Neural cell (in vitro differentiated cells): ENCODE data around the gene C15orf40. TPM values are rescaled to one million over a fixed set of nuclear protein-coding genes. Genes with fewer than 3 reads are reported as not detected.

Experiments
- H2AFZ ChIP-seq: fragments of 200-600, 300-800 bp; sonication (generic), shearing (Covaris generic); 2 replicates; pipeline ENCODE4 v1.6.0; 2014; ENCODE audit warnings: low read depth, mild to moderate bottlenecking, antibody characterized with exemption, low read length, moderate library complexity
- H3F3A ChIP-seq: fragments of 200-600 bp; shearing (Covaris generic); 2 replicates; pipeline ENCODE4 v1.6.1; 2016; ENCODE audit warnings: mild to moderate bottlenecking, moderate library complexity, mixed read lengths, antibody characterized with exemption, low read length; ENCODE audit not compliant: insufficient read depth, poor library complexity, severe bottlenecking
- H3K27ac ChIP-seq: fragments of 200-600, 300-800 bp; sonication (generic), shearing (Covaris generic); 2 replicates; pipeline ENCODE4 v1.5.1; 2014; ENCODE audit warnings: mild to moderate bottlenecking, low read length, moderate library complexity
- H3K27me3 ChIP-seq: fragments of 300-800, 200-600 bp; sonication (generic), shearing (Covaris generic); 2 replicates; pipeline ENCODE4 v1.6.0; 2014; ENCODE audit warnings: mild to moderate bottlenecking, low read depth, low read length, moderate library complexity; ENCODE audit not compliant: insufficient read depth
- H3K36me3 ChIP-seq: fragments of 300-800, 200-600 bp; sonication (generic), shearing (Covaris generic); 2 replicates; pipeline ENCODE4 v1.5.1; 2014; ENCODE audit warnings: mild to moderate bottlenecking, antibody characterized with exemption, low read length, moderate library complexity; ENCODE audit not compliant: insufficient read depth
- H3K4me2 ChIP-seq: fragments of 300-800, 200-600 bp; sonication (generic), shearing (Covaris generic); 2 replicates; pipeline ENCODE4 v1.6.0; 2014; ENCODE audit warnings: mild to moderate bottlenecking, low read length
- H3K4me3 ChIP-seq: fragments of 300-800, 200-600 bp; sonication (generic), shearing (Covaris generic); 2 replicates; pipeline ENCODE4 v1.5.1; 2014; ENCODE audit warnings: mild to moderate bottlenecking, low read length, moderate library complexity
- H3K79me2 ChIP-seq: fragments of 200-600 bp; shearing (Covaris generic); replicated peaks from 2 replicates; pipeline ENCODE4 v1.6.0; 2014; ENCODE audit warnings: mild to moderate bottlenecking, low read length, moderate library complexity; ENCODE audit not compliant: insufficient read depth
- H3K9ac ChIP-seq: fragments of 300-800, 200-600 bp; sonication (generic), shearing (Covaris generic); 2 replicates; pipeline ENCODE4 v1.6.1; 2016; ENCODE audit warnings: mild to moderate bottlenecking, low read length, mixed read lengths
- H3K9me2 ChIP-seq: fragments of 200-600 bp; shearing (Covaris generic); 2 replicates; pipeline ENCODE4 v1.6.1; 2016; ENCODE audit warnings: mild to moderate bottlenecking, low read length, mixed read lengths; ENCODE audit not compliant: insufficient read depth
- H3K9me3 ChIP-seq: fragments of 200-600, 300-800 bp; sonication (generic), shearing (Covaris generic); 2 replicates; pipeline ENCODE4 v1.6.1; 2016; ENCODE audit warnings: mild to moderate bottlenecking, mixed run types, low read length, moderate library complexity, mixed read lengths
- H4K20me1 ChIP-seq: fragments of 200-600 bp; shearing (Covaris generic); 2 replicates; pipeline ENCODE4 v1.6.1; 2016; ENCODE audit warnings: mild to moderate bottlenecking, mixed run types; ENCODE audit not compliant: insufficient read depth
- EP300 ChIP-seq: fragments of 450-650 bp; conservative IDR thresholded peaks from 2 replicates; pipeline ENCODE4 v1.6.1; 2014; ENCODE audit warnings: antibody characterized with exemption, mild to moderate bottlenecking, moderate library complexity; ENCODE audit not compliant: poor library complexity, severe bottlenecking
- EZH2 ChIP-seq: fragments of 200-600, 300-800 bp; shearing (Covaris generic), sonication (generic); IDR thresholded peaks from 2 replicates; pipeline ENCODE4 v1.6.1; 2014; ENCODE audit warnings: antibody characterized with exemption, low read length, borderline replicate concordance, mild to moderate bottlenecking; ENCODE audit not compliant: insufficient read depth, poor library complexity, severe bottlenecking
- MXI1 ChIP-seq: fragments of 450-650 bp; conservative IDR thresholded peaks from 2 replicates; pipeline ENCODE4 v1.6.1; 2014; ENCODE audit warnings: antibody characterized with exemption, mild to moderate bottlenecking; ENCODE audit not compliant: poor library complexity, severe bottlenecking
- POLR2AphosphoS5 ChIP-seq: IDR thresholded peaks from 2 replicates; pipeline ENCODE4 v1.6.1; 2012
- RAD21 ChIP-seq: fragments of 450-650 bp; conservative IDR thresholded peaks from 2 replicates; pipeline ENCODE4 v1.6.1; 2014; ENCODE audit warnings: antibody characterized with exemption, mild to moderate bottlenecking, moderate library complexity
- SMC3 ChIP-seq: fragments of 450-650 bp; conservative IDR thresholded peaks from 2 replicates; pipeline ENCODE4 v1.6.1; 2014; ENCODE audit warnings: antibody characterized with exemption, mild to moderate bottlenecking, moderate library complexity; ENCODE audit not compliant: poor library complexity
- TAF1 ChIP-seq: IDR thresholded peaks from 2 replicates; pipeline ENCODE4 v1.6.1; 2012; ENCODE audit warnings: low read depth
- polyA plus RNA-seq: library from polyadenylated mRNA; depleted of rRNA; stranded (reverse); fragments of >200 nt; gene quantifications from 2 replicates; pipeline ENCODE4 v1.2.3, GENCODE V29; 2014
- TF ChIP-seq, protein P1 (sequence below): IDR thresholded peaks from 2 replicates; pipeline ENCODE4 v1.6.1; 2012; ENCODE audit warnings: borderline replicate concordance
- TF ChIP-seq, protein P2 (sequence below): fragments of 450-650 bp; IDR thresholded peaks from 2 replicates; pipeline ENCODE4 v1.5.1; 2014; ENCODE audit warnings: antibody characterized with exemption, mild to moderate bottlenecking, moderate library complexity; ENCODE audit not compliant: poor library complexity, severe bottlenecking

C15orf40 gene
- polyA plus RNA-seq, 1 donor from 2014 or later, result 17.2 TPM

DNA sequence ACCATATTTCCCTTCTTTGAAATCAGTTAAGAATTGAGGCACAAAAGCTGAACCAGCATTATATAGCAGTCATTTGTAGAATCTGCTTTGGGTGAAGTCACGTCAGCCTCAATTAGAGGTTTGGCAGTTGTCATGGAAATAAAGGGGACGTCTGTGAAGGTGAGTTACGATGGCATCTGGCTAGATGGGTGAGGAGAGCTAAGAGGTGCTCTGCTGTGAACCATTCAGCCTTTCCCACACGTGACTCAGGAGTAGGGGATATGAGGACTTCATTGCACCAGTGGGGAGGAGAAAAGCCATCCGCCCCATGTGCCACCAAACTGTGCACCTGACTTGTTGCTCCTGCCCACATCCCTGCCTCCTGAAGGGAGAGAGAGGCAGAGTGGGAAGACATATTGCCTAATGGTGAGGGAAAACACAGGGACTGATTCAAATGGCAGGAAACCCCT, 2.8 kb upstream of the C15orf40 start:
- Histone ChIP-seq H3F3A (peaks cover 4% of the 10 kb centered on the region), H3K9me2 (no peaks in the 10 kb centered on the region), H3K36me3 (no peaks in the 10 kb centered on the region), H3K4me3 (peak overlapping the region; percentile 38), H4K20me1 (no peaks in the 10 kb centered on the region), H3K27me3 (no peaks in the 10 kb centered on the region), H3K9me3 (no peaks in the 10 kb centered on the region), H3K4me2 (no peak overlapping the region), H2AFZ (no peak overlapping the region), H3K9ac (no peak overlapping the region), H3K27ac (no peak overlapping the region), H3K79me2 (peaks cover 17% of the 10 kb centered on the region)
- no peak for TF ChIP-seq SMC3
- no peak for TF ChIP-seq RAD21
- TF ChIP-seq, protein P1, sequence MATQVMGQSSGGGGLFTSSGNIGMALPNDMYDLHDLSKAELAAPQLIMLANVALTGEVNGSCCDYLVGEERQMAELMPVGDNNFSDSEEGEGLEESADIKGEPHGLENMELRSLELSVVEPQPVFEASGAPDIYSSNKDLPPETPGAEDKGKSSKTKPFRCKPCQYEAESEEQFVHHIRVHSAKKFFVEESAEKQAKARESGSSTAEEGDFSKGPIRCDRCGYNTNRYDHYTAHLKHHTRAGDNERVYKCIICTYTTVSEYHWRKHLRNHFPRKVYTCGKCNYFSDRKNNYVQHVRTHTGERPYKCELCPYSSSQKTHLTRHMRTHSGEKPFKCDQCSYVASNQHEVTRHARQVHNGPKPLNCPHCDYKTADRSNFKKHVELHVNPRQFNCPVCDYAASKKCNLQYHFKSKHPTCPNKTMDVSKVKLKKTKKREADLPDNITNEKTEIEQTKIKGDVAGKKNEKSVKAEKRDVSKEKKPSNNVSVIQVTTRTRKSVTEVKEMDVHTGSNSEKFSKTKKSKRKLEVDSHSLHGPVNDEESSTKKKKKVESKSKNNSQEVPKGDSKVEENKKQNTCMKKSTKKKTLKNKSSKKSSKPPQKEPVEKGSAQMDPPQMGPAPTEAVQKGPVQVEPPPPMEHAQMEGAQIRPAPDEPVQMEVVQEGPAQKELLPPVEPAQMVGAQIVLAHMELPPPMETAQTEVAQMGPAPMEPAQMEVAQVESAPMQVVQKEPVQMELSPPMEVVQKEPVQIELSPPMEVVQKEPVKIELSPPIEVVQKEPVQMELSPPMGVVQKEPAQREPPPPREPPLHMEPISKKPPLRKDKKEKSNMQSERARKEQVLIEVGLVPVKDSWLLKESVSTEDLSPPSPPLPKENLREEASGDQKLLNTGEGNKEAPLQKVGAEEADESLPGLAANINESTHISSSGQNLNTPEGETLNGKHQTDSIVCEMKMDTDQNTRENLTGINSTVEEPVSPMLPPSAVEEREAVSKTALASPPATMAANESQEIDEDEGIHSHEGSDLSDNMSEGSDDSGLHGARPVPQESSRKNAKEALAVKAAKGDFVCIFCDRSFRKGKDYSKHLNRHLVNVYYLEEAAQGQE, result no peak
- TF ChIP-seq TAF1, result no peak
- no peak for TF ChIP-seq POLR2AphosphoS5
- no peak for TF ChIP-seq EP300
- TF ChIP-seq, protein P2, sequence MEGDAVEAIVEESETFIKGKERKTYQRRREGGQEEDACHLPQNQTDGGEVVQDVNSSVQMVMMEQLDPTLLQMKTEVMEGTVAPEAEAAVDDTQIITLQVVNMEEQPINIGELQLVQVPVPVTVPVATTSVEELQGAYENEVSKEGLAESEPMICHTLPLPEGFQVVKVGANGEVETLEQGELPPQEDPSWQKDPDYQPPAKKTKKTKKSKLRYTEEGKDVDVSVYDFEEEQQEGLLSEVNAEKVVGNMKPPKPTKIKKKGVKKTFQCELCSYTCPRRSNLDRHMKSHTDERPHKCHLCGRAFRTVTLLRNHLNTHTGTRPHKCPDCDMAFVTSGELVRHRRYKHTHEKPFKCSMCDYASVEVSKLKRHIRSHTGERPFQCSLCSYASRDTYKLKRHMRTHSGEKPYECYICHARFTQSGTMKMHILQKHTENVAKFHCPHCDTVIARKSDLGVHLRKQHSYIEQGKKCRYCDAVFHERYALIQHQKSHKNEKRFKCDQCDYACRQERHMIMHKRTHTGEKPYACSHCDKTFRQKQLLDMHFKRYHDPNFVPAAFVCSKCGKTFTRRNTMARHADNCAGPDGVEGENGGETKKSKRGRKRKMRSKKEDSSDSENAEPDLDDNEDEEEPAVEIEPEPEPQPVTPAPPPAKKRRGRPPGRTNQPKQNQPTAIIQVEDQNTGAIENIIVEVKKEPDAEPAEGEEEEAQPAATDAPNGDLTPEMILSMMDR, result no peak
- no peak for TF ChIP-seq EZH2
- TF ChIP-seq MXI1, result no peak

DNA sequence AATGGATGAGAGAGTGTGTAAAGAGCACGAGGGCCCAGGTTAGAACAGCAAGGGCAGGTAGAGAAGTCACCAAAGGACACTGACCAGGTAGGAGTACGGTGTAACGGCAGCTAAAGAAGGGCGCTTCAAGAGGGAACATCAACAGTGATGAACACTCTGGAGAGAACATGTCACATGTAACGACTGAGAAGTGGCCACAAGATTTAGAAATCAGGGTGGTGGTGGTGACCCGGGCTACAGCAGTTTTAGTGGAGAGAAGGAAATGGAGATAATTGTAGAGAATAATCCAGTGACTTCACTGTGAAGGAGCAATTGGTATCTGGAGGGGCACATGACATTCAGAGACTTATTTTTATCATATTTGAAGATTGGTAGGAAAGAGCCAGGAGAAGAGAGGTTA, 1.2 kb upstream of the C15orf40 start:
- no peak overlapping the region for H2AFZ ChIP-seq
- H3K79me2 ChIP-seq, result peaks cover 17% of the 10 kb centered on the region
- H3K4me2 ChIP-seq, result peak overlapping the region; percentile 53
- H3F3A ChIP-seq, result peaks cover 4% of the 10 kb centered on the region
- no peaks in the 10 kb centered on the region for H3K27me3 ChIP-seq
- H3K4me3 ChIP-seq, result peak overlapping the region; percentile 92
- H3K9me3 ChIP-seq, result no peaks in the 10 kb centered on the region
- H3K9ac ChIP-seq, result peak overlapping the region; percentile 96
- no peak for TF ChIP-seq EZH2
- TF ChIP-seq, protein P1, result no peak
- no peak for TF ChIP-seq SMC3
- TF ChIP-seq EP300, result no peak
- no peak for TF ChIP-seq MXI1
- no peak for TF ChIP-seq TAF1
- TF ChIP-seq, protein P2, result no peak
- no peak for TF ChIP-seq POLR2AphosphoS5
- no peak for TF ChIP-seq RAD21
- H4K20me1 ChIP-seq, result no peaks in the 10 kb centered on the region
- no peak overlapping the region for H3K27ac ChIP-seq
- no peaks in the 10 kb centered on the region for H3K36me3 ChIP-seq
- no peaks in the 10 kb centered on the region for H3K9me2 ChIP-seq
